ENCODE data around the gene FGF10. TPM values are rescaled to one million over a fixed set of nuclear protein-coding genes. Genes with fewer than 3 reads are reported as not detected.

FGF10 gene
- total RNA-seq, 2 experiments from 2014 or later: not detected

DNA sequence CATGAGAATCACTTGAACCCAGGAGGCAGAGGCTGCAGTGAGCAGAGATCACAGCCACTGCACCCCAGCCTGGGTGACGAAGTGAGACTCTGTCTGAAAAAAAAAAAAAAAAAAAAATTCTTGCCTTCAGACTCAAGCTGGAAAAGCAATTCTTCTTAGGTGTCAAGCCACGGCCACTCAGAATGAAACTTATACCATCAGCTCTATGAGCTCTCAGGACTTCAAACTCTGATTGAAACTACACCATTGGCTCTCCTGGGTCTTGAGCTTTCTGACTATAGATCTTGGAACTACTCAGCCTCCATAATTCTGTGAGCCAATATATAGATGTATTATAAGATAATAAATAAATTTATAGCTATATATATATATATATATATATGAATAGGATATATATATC, 12.9 kb upstream of the FGF10 start:
- ChIA-PET POLR2A (interaction anchor here (0.6 to 0.7 kb wide), 2 partner anchors 21 to 326 kb away, joined by 3 read pairs; no protein-coding TSS in a partner anchor), CTCF (ENCODE audit: unreplicated experiment) (no interaction called here)
- no peak for TF ChIP-seq EZH2phosphoT487 (IDR thresholded peaks at IDR 0.05; ENCODE audit: borderline replicate concordance, low read depth, low read length)
- TF ChIP-seq, protein P1, sequence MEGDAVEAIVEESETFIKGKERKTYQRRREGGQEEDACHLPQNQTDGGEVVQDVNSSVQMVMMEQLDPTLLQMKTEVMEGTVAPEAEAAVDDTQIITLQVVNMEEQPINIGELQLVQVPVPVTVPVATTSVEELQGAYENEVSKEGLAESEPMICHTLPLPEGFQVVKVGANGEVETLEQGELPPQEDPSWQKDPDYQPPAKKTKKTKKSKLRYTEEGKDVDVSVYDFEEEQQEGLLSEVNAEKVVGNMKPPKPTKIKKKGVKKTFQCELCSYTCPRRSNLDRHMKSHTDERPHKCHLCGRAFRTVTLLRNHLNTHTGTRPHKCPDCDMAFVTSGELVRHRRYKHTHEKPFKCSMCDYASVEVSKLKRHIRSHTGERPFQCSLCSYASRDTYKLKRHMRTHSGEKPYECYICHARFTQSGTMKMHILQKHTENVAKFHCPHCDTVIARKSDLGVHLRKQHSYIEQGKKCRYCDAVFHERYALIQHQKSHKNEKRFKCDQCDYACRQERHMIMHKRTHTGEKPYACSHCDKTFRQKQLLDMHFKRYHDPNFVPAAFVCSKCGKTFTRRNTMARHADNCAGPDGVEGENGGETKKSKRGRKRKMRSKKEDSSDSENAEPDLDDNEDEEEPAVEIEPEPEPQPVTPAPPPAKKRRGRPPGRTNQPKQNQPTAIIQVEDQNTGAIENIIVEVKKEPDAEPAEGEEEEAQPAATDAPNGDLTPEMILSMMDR (conservative IDR thresholded peaks at IDR 0.05; ENCODE audit: low read length): no peak
- no peak for DNase-seq (ENCODE audit: low spot score)
- Histone ChIP-seq H3K9me3 (ENCODE audit: low read length) (no peaks in the 10 kb centered on the region), H3K79me2 (ENCODE audit: insufficient read depth, low read depth, low read length) (no peaks in the 10 kb centered on the region), H3K4me3 (ENCODE audit: low read depth, low read length, poor library complexity, severe bottlenecking) (no peak overlapping the region), H3K4me1 (ENCODE audit: insufficient read depth, low read length, poor library complexity, severe bottlenecking) (no peaks in the 10 kb centered on the region), H3K4me2 (ENCODE audit: low read length) (no peak overlapping the region), H4K20me1 (ENCODE audit: insufficient read depth, low read length) (no peaks in the 10 kb centered on the region), H2AFZ (ENCODE audit: low read length) (no peak overlapping the region), H3K27ac (ENCODE audit: low read depth, low read length, poor library complexity, severe bottlenecking) (no peak overlapping the region), H3K9me2 (ENCODE audit: insufficient read depth, low read length) (no peaks in the 10 kb centered on the region), H3K36me3 (ENCODE audit: insufficient read depth, low read length) (no peaks in the 10 kb centered on the region)
- no TSS peak for BruUV-seq (replicated peaks)
- intact Hi-C loops (cut with micrococcal nuclease; ENCODE audit: unreplicated experiment): loop anchor here (10.0 kb wide), 1 partner anchor 57 kb away; no protein-coding TSS in a partner anchor

DNA sequence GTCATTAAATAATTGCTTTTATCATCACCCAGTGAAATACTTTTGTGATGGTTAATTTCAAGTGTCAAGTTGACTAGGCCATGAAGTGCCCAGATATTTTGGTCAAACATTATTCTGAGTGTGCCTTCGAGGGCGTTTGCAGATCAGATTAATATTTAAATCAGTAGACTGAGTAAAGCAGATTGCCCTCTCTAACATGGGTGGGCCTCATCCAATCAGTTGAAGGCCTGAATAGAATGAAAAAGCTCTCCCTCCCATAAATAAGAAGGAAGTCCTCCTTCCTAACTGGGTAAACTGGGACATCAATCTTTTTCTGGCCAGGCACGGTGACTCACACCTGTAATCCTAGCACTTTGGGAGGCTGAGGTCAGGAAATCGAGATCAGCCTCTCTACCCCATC, 12.4 kb upstream of the FGF10 start:
- Histone ChIP-seq H3K9me3 (ENCODE audit: low read length) (no peaks in the 10 kb centered on the region), H3K4me2 (ENCODE audit: low read length) (no peak overlapping the region), H4K20me1 (ENCODE audit: insufficient read depth, low read length) (no peaks in the 10 kb centered on the region), H3K4me1 (ENCODE audit: insufficient read depth, low read length, poor library complexity, severe bottlenecking) (no peaks in the 10 kb centered on the region), H3K36me3 (ENCODE audit: insufficient read depth, low read length) (no peaks in the 10 kb centered on the region), H2AFZ (ENCODE audit: low read length) (no peak overlapping the region), H3K27ac (ENCODE audit: low read depth, low read length, poor library complexity, severe bottlenecking) (no peak overlapping the region), H3K4me3 (ENCODE audit: low read depth, low read length, poor library complexity, severe bottlenecking) (no peak overlapping the region), H3K79me2 (ENCODE audit: insufficient read depth, low read depth, low read length) (no peaks in the 10 kb centered on the region), H3K9me2 (ENCODE audit: insufficient read depth, low read length) (no peaks in the 10 kb centered on the region)
- ChIA-PET POLR2A (no interaction called here), CTCF (ENCODE audit: unreplicated experiment) (no interaction called here)
- no peak for TF ChIP-seq EZH2phosphoT487 (IDR thresholded peaks at IDR 0.05; ENCODE audit: borderline replicate concordance, low read depth, low read length)
- TF ChIP-seq, protein P1 (conservative IDR thresholded peaks at IDR 0.05; ENCODE audit: low read length): no peak
- no TSS peak for BruUV-seq (replicated peaks)
- DNase-seq (ENCODE audit: low spot score): no peak
- intact Hi-C loops (cut with micrococcal nuclease; ENCODE audit: unreplicated experiment): loop anchor here (10.0 kb wide), 1 partner anchor 57 kb away; no protein-coding TSS in a partner anchor

DNA sequence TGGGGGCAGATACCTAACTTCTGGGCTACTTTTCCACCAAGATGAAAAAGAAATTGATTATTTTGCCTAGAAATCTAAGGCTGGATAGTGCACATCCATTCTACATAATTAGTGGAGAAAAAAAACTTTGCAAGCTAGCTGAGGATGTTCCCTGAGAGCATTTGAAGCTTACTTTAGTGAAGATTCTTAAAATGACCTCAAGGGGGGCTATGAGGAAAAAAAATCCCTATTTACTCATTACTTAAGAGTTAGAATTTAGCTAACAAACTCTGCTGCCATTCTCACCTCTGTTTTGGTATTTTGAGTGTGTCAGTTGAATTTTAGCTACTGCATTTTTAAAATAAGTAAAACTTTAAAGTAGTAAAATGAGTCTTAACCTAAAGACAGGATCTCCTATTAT, 9.2 kb upstream of the FGF10 start:
- no peak for TF ChIP-seq EZH2phosphoT487 (IDR thresholded peaks at IDR 0.05; ENCODE audit: borderline replicate concordance, low read depth, low read length)
- TF ChIP-seq, protein P1 (conservative IDR thresholded peaks at IDR 0.05; ENCODE audit: low read length): no peak
- H3K4me1 ChIP-seq (ENCODE audit: insufficient read depth, low read length, poor library complexity, severe bottlenecking): no peaks in the 10 kb centered on the region
- H3K27ac ChIP-seq (ENCODE audit: low read depth, low read length, poor library complexity, severe bottlenecking): no peak overlapping the region
- intact Hi-C loops (cut with micrococcal nuclease; ENCODE audit: unreplicated experiment): no loop called here
- H3K9me2 ChIP-seq (ENCODE audit: insufficient read depth, low read length): no peaks in the 10 kb centered on the region
- H2AFZ ChIP-seq (ENCODE audit: low read length): no peak overlapping the region
- no peaks in the 10 kb centered on the region for H3K9me3 ChIP-seq (ENCODE audit: low read length)
- no peak for DNase-seq (ENCODE audit: low spot score)
- no peaks in the 10 kb centered on the region for H3K79me2 ChIP-seq (ENCODE audit: insufficient read depth, low read depth, low read length)
- ChIA-PET POLR2A (no interaction called here), CTCF (ENCODE audit: unreplicated experiment) (no interaction called here)
- BruUV-seq (replicated peaks): no TSS peak
- no peaks in the 10 kb centered on the region for H4K20me1 ChIP-seq (ENCODE audit: insufficient read depth, low read length)
- H3K36me3 ChIP-seq (ENCODE audit: insufficient read depth, low read length): no peaks in the 10 kb centered on the region
- H3K4me3 ChIP-seq (ENCODE audit: low read depth, low read length, poor library complexity, severe bottlenecking): no peak overlapping the region
- H3K4me2 ChIP-seq (ENCODE audit: low read length): no peak overlapping the region
